Stimulated activated CD4-positive, alpha-beta T cell treated with anti-CD3 and anti-CD28 coated beads, Interleukin-1b, Interleukin-23, amount 100 ng/mL, for 4 hours (primary cell): ENCODE data around the gene KRT79.
"Not testable (repeated sequence)": the region's sequence is repeated elsewhere in the genome, so short reads cannot be mapped to it uniquely, and the experiment has no call there.

Experiments
- DNase-seq, 2 donors: peaks; one replicate each; pipeline ENCODE4 v3.0.0-alpha.2; 2020; ENCODE audit warnings: low read depth in 2 of 2

KRT79 gene

DNA sequence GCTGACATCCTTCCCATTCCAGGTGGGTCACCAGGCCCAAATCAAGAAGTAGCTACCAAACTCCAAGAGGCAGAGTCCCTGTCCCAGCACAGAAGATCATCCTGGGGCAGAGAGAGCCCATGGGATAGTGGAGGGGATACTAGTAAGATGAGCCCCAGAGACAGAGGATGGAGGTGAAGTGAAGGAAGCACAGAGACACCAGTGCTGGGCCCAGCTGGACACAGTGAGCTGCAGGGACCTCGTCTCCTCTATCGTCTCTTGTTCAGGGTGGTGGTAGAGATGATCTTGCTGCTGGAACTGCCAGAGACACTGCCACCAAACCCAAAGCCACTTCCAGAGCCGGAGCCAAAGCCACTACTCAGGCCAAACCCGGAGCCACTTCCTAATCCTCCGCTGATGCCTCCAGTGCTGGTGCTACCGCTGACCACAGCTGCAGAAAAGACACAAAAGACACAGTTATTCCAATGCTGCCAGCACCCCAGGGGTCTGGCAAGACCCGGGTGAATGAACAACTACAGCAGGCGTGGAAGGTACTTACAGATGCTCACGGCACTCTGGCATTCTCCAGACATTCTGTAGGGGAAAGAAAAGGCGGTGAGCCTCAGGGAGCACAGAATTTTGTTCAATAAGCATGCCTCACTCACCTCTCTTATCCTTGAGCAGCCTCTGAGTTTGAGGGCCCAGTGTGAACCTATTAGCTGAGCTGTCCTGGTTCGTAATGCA lies 27.1 kb downstream of the KRT79 start:
- DNase-seq = no peak

DNA sequence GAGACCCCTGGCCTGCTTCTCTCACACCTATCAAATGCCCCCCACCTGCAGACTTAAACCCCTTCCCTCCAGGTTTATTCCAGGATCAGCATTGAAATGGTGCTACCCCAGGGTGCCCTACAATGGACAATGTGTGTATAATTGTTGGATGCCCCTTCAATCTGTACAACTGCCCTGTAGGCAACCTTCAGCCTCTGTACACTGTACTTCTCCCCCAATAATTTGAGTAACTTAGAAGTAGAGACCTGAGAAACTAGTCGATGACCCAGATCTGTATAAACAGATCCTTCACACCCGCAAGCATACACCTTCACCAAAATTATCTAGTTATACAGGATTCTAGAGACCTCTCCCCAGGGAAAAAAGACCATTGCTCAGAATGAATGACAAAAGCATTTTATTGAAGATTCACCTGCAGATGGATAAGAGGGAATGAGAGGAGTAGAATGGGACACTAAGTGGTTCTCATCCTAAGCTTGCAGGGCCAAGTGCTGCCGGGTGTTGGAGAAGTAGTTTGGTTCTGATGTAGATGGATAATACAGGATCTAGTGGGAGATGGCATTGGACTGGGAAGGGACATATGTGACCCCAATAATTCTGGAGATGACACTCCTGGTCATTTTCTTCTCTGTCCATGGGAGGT lies 27.8 kb downstream of the KRT79 start:
- no peak for DNase-seq

DNA sequence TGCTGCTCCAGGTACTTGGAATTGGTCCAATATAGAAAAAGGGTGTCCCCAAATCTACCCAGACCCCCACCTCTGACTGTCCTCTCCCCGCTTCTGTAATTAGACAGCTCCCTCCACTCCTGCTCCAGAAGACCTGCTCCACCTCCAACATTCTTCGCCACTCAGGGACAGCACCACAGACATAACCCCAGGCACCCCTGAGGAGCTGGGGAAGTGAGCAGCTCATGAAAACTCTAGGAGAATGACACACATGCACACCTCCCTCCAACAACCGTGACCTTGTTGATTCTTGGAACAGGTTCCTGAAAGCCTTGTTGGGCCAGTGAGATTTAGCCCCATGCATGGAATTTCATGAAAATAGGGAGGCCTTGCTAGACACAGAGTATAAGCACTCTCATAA lies 28.4 kb downstream of the KRT79 start:
- no peak for DNase-seq

DNA sequence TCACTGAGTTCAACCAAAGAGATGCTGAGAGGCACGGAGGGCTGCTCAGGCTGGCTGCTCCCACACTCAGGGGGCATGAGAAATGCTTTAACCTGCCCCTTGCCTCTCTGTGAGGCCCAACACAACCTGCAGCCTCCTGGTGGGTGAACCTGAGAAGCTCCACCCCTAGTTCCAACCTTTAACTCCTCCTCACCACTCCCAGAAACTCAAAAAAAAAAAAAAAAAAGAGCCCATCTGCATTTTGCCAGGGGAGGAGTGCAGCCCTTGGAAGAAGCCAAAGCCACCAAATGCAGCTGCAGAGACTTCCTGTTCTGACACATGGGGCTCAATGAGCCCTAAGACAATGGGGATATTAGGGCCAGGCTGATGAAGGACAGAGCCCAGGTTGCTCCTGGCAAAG lies 29.1 kb downstream of the KRT79 start:
- DNase-seq = no peak

DNA sequence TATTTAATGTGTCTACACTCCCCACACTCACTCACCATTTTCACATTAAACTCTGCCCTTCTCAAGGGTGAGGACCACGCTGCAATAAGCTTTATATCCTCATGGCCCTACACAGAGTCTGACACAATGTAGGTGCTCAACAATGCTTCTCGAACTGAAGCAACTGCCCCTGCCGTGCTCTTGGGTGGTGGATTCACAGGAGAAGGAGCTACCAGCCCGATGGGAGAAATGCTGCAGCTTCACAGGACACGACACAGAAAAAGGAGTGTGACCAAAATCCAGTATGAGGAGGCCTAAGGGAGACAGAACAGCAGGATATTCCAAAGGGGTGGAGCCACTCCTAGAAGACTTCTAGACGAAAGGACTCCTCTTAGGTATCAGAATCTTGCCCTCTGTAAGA lies 31.7 kb downstream of the KRT79 start:
- no peak for DNase-seq

DNA sequence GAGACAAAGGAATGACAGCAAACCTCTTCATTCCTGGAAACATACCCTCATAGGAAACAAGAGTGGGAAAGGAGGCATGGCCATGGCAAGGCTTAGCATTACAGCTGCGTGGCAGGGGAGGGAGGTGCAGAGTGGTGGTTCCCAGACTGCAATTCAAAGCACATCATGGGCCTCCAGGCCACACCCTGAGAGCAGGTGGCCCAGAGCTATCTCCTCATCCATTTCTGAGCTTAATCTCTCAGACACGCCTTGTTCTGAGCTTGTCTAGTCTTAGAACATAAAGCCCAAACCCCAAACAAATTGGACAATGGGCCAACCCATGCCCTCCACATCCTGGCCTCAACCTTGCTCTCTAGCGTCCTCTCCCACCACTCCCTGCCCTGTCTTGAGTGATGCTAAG lies 32.3 kb downstream of the KRT79 start:
- no peak for DNase-seq

DNA sequence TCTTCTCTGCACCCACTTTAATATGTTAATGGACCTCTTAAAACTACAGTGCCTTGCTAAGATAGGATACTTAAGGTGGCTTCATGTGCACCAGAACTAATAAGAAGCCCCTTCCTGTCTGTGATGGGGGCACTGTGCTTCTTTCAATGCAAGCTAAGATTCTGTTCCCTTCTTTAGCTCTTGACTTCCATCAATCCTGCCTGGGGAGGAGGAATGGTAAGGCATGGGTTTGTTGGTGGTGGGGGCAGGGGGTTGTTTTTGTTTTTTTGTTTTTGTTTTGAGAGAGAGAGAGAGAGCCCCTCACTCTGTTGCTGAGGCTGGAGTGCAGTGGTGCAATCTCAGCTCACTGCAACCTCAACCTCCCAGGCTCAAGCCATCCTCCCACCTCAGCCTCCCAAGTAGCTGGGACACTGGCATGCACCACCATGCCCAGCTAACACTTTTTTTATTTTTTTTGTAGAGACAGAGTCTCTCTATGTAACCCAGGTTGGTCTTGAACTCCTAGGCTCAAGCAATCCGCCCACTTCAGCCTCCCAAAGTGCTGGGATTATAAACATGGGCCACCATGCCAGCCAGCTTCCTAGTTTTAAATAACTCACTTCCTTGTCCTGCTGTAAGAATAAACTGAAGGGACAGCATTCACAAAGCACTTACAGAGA lies 33.7 kb downstream of the KRT79 start:
- DNase-seq = no peak

DNA sequence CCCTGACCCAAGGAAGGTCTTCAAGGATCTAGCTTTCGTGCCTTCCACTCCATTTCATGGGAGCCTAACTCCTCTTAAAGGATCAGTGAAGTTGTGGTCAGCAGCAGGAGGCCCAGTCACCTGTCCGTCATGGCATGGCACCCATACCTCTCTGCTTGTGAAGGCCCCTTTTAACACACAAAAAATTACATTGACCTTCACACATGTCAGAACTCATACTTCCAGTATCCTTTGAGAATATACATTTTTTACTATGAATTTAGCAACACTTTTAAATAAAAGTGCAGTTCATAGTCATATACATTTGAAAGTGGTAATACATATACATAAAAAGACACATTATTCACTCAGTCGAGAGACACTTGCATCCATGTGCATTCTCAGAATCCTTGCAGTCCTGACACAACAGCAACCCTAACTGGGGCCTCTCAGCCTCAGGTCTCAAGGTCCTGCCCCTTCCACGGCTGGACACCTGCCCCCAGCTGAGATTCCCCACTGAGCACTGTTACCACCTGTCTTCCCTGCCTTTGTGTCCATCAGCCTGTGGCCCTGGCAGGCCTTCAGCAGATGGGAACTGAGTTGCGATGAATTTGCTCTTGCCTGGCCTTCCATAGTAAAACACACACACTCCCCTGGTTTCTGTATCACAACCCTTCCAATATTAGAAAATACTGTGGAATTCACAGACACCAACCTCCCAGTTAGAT lies 34.5 kb downstream of the KRT79 start:
- no peak for DNase-seq

DNA sequence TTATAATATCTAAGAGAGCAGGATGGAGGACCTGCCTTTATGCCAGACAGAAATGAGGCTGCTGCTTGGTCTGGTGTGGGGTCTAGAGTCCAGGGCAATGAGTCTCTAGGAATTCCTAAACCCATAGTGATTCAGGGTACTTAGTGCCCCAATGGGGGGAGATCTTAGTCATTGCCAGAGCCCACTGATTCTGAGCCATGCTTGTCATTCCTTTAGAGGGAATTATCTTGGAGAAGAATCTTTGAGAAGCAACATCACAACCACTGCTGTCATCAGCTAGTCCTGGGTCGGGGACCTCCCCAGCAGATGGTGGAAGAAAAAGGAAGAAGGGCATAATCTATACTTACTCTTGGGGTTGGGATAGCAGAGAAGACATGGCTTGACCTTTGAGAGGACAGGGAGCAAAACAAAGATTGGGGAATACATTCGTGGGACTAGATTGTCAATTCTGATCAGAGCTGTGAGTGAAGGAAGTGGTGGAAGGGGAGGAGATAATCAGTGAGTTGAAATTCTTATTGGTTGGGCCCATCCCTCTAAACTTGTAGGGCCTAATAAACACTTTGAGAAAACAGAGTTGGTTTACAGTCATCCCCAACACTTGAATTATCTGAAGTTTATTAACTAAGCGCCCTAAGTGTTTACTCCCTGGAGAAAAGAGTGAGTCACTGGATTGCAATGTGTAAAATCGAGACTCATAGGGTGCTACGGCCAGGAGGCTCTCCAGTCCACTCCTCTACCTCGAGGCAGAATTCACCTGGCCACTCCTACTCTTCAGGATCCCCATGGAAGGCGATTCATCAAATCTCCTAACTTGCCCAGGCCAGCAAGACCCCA lies 35.2 kb downstream of the KRT79 start:
- no peak for DNase-seq

DNA sequence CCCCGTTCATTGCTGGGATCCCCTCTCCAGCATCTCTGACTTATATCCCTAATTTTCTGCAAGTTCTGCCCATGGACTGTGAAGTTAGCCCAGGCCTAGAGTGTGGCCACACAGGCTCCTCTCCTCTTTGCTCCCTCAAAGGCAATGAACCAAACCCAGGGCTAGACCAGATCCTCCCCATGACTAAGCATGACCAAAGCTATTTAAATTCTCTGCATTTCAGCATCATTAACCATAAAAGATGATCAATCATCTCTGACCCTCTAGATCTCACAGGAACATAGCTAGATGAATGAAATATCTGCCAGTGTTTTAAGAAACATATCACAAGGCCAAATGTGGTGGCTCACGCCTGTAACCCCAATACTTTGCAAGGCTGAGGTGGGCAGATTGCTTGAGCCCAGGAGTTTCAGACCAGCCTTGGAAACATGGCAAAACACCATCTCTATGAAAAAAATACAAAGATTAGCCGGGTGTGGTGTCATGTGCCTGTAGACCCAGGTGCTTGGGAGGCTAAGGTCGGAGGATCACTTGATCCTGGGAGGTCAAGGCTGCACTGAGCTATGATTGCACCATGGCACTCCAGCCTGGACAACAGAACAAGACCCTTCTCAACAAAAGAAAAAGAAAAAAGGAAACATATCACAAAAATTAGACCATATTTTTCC lies 36.0 kb downstream of the KRT79 start:
- no peak for DNase-seq

DNA sequence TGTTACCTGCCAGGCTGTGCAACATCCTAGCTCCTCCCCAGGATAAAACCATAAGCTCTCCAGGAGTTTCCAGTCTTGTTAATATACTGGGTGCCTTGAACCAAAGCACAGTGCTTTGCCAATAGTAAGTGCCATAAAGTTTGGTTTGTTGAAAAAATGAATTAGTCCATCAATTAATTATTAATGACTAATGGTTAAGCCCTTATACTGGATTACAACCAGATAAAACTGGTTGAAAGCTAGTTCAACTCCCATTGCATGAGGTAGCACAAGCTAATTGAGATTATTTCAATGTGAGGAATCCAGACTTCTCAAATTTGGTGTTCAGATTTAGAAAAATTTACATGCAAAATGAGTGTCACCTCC lies 36.6 kb downstream of the KRT79 start:
- DNase-seq = no peak

DNA sequence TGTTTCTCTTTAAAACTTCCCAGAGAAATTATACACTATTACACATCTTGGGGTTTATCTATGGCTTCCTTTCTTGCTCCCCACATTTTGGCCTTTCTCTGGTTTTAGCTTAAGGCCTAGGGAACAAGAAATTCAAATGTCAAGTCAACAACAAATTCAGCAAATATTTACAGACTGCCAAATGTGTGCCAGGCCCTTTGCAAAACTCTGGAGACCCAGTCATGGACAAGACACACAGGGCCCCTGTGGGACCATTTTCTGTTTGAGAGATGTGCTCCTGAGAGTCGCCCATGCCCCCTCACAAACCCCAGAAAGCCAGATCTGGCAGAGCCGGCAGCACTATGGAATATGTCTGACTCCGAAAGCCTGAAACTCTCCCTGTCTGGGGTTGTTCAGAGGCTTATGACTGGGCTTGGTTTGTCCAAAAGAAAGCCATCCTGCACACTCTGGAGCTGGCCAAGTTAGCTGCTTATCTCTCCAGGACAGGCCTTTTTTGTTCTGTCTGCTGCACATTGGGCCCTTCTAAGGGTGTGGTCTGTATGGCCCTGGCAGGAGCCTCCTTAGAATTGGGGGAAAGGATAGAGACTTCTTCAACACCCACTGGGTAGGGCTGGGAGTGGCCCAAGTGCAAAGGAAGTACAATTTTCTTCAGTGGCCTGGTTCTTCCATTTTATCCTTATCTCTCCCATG lies 37.1 kb downstream of the KRT79 start:
- no peak for DNase-seq

DNA sequence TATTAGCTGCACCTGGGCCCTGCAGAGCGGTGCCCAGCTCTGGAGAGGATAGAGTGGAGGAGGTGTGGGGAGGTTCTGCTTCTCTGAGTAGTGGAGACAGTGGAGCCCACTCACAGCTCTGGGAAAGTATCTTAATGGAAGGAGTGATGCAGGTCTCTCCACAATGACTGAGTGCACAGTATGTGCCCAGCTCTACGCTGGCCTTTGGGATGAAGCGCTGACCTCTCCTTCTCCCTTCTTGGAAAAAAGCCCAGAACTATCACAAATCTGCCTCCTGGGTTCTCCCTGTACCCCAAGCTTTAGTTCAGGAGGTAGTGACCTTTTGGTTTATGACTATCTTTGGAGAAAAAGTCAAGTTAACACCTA lies 37.7 kb downstream of the KRT79 start:
- no peak for DNase-seq

DNA sequence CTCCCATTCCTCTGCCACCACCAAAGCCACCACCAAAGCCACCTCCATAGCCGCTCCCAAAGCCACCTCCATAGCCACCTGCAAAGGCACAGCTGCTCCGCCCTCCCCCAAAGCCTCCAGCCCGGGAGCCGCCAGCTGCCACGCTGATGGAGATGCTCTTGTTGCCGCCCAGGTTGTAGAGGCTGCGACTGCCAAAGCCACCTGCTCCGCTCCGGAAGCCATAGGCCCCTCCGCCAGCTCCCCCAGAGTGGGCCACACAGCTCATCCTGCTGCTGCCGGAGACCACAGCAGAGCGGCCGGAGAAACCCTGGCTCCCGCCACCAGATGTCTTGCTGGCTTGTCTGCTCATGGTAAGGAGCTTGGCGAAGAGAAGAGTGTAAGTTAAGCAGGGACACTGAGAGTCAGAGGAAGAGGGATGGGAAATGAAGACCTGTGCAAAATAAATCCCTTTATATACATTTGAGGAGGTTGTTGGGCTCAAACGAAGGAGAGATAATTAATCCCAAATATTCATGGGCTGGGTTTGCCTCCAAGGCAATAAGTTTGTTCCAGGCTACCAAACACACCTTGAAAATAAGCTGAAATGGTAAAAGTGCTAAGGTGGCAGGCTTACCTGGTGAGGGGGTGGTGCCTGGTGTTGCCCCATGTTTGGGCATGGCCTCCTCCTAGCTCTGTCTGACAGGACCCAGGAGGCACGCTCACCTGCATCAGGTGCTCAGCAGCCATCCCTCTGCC lies 38.2 kb downstream of the KRT79 start, which contains the start of gene KRT3:
KRT3 (minus strand) TSS at position 424 of the 735 bp plus-strand sequence; CDS start at position 349, 75 bp downstream.
- DNase-seq = no peak

DNA sequence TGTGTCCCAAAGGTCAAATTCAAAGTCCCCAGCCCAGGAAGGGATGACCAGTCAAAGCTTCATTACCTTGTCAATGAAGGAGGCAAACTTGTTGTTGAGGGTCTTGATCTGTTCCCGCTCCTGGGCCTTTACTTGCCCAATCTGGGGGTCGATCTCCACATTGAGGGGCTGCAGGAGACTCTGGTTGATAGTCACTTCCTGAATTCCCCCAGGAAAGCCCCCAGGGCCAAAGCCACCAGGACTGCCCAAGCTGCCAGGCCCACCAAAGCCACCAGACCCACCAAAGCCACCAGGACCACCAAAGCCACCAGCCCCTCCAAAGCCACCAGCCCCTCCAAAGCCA lies 38.8 kb downstream of the KRT79 start:
- DNase-seq = not testable (repeated sequence)

DNA sequence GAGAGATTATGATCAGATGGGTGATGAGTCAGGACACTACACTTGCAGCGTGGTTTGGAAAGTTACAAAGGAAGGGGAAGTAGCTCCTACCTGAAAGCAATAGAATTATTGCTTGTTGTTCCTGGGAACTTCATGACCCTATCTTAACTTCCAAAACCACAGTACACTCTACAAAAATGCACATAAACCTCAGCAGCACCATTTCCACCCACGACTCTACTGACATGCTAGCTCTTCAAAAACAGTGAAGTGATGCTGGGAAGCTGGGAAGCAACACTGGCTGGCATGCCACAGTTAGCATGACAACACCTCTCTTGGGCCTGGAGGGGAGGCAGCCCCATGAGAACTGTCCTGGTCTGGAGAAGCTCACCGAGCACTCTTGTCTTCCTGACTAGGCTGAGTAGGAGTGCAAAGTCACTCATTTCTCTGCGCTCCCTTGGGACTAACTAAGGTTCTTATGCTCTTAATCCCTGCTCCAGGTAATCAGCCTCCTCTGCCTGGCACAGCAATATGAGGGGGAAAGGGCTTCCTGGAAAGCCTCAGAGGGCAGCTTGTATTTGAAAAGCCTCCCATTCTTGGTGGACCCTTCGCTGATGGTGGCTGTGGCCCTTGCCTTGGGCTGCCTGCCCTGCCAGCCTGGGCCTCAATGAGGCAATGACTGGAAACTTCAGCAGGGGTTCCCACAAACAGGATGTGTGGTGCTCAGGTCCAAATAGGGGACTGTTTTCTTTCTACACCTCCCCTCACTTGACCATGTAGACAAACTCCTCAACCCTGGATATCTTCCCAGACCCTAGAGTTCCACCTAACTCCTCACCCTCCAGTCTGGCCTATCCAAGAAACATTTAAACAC lies 39.4 kb downstream of the KRT79 start:
- DNase-seq = no peak

DNA sequence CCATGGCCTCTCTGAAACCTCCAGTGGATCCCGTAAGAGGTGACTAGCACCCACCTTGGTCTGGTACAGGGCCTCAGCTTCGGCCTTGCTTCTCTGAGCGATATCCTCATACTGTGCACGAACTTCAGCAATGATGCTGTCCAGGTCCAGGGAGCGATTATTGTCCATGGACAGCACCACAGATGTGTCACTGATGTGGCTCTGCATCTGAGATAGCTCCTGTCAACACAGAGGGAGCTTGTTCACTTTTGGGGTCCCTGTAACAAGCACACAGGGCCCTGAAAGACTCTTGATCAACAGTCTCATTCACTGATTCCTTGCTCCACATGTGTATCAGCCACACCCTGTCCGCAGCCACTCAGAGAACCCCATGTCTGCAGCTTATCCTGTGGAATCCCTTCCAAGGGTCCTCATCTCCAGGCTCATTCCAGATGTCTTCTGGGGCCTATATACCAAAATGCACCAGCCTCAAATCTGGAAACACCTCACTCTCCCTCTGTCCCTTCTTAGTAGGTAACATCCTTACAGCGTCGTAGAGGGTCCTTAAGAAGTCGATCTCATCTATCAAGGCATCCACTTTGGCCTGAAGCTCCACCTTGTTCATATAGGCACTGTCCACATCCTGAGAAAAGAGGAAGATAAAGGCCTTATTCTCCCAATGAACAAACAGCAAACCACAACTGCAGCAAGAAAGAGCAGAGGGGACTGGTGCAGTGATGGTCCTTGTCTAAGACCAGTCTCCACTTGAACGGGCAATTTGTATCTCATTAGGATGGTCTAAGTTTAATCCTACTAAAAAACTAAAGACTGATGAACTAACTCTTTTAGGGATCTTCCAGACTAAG lies 41.7 kb downstream of the KRT79 start:
- no peak for DNase-seq
